SK-N-SH treated with all-trans-retinoic acid at 6 μM for 48 hours (cell line): ENCODE data around the gene SCCPDH.
A peak's percentile ranks its signal among the peaks of the same experiment; 100 is the strongest.

Experiments
- ATAC-seq: fragments of 200-7000 bp; cut with Tn5 transposase; 3 replicates; pipeline ENCODE4 v1.9.1; 2020; ENCODE audit warnings: mild to moderate bottlenecking, moderate library complexity
- ARNTL ChIP-seq: fragments of 450-650 bp; formaldehyde crosslinking; IDR thresholded peaks from 2 replicates; pipeline ENCODE4 v1.5.0; 2020; ENCODE audit warnings: low read depth, mild to moderate bottlenecking, moderate library complexity, borderline replicate concordance
- BACH2 ChIP-seq: fragments of 250-450 bp; sonication (Bioruptor Pico); IDR thresholded peaks from 2 replicates; pipeline ENCODE4 v1.9.0; 2021; ENCODE audit warnings: mild to moderate bottlenecking, borderline replicate concordance
- CSDC2 ChIP-seq: fragments of 250-450 bp; sonication (Bioruptor Pico); IDR thresholded peaks from 2 replicates; pipeline ENCODE4 v1.5.0; 2020; ENCODE audit warnings: mild to moderate bottlenecking, moderate library complexity
- ESRRG ChIP-seq: fragments of 250-450 bp; sonication (Bioruptor Pico); IDR thresholded peaks from 2 replicates; pipeline ENCODE4 v1.6.1; 2021; ENCODE audit warnings: mild to moderate bottlenecking
- GLIS3 ChIP-seq: fragments of 250-450 bp; sonication (Bioruptor Pico); IDR thresholded peaks from 2 replicates; pipeline ENCODE4 v1.5.0; 2020; ENCODE audit warnings: mild to moderate bottlenecking, moderate library complexity
- ISL1 ChIP-seq: fragments of 250-450 bp; sonication (Bioruptor Pico); IDR thresholded peaks from 2 replicates; pipeline ENCODE4 v2.1.2; 2022; ENCODE audit warnings: mild to moderate bottlenecking, moderate library complexity
- OSR1 ChIP-seq: fragments of 250-450 bp; sonication (Bioruptor Pico); IDR thresholded peaks from 2 replicates; pipeline ENCODE4 v1.8.0; 2022; ENCODE audit warnings: moderate library complexity, mild to moderate bottlenecking, inconsistent platforms
- PPARA ChIP-seq: fragments of 250-450 bp; sonication (Bioruptor Pico); IDR thresholded peaks from 2 replicates; pipeline ENCODE4 v1.5.0; 2020; ENCODE audit warnings: mild to moderate bottlenecking, borderline replicate concordance
- RARB ChIP-seq: fragments of 250-450 bp; sonication (Bioruptor Pico); IDR thresholded peaks from 2 replicates; pipeline ENCODE4 v1.8.0; 2021; ENCODE audit warnings: mild to moderate bottlenecking, moderate library complexity
- TCF4 ChIP-seq: fragments of 250-450 bp; sonication (Bioruptor Pico); IDR thresholded peaks from 2 replicates; pipeline ENCODE4 v1.8.0; 2021; ENCODE audit warnings: mild to moderate bottlenecking, moderate library complexity, borderline replicate concordance
- TOX ChIP-seq: fragments of 250-450 bp; sonication (Bioruptor Pico); IDR thresholded peaks from 2 replicates; pipeline ENCODE4 v1.8.0; 2021; ENCODE audit warnings: mild to moderate bottlenecking, moderate library complexity, borderline replicate concordance
- ZC3H10 ChIP-seq: fragments of 250-450 bp; sonication (Bioruptor Pico); IDR thresholded peaks from 2 replicates; pipeline ENCODE4 v1.5.1; 2021; ENCODE audit warnings: mild to moderate bottlenecking, moderate library complexity
- ZFP3 ChIP-seq: fragments of 250-450 bp; sonication (Bioruptor Pico); IDR thresholded peaks from 2 replicates; pipeline ENCODE4 v1.5.0; 2020; ENCODE audit warnings: mild to moderate bottlenecking, moderate library complexity
- ZFP30 ChIP-seq: fragments of 450-650 bp; formaldehyde crosslinking; IDR thresholded peaks from 2 replicates; pipeline ENCODE4 v1.5.0; 2022; ENCODE audit warnings: mild to moderate bottlenecking, moderate library complexity
- ZNF565 ChIP-seq: fragments of 450-650 bp; formaldehyde crosslinking; conservative IDR thresholded peaks from 2 replicates; pipeline ENCODE4 v1.5.0; 2020; ENCODE audit warnings: low read depth, mild to moderate bottlenecking, moderate library complexity
- ZNF70 ChIP-seq: fragments of 450-650 bp; formaldehyde crosslinking; IDR thresholded peaks from 2 replicates; pipeline ENCODE4 v1.5.0; 2020; ENCODE audit warnings: mild to moderate bottlenecking, moderate library complexity
- ZNF8 ChIP-seq: fragments of 450-650 bp; formaldehyde crosslinking; IDR thresholded peaks from 2 replicates; pipeline ENCODE4 v1.5.0; 2020; ENCODE audit warnings: mild to moderate bottlenecking, moderate library complexity
- TF ChIP-seq, protein P1 (sequence below): fragments of 250-450 bp; sonication (Bioruptor Pico); IDR thresholded peaks from 2 replicates; pipeline ENCODE4 v1.5.0; 2020; ENCODE audit warnings: mild to moderate bottlenecking, moderate library complexity
- TF ChIP-seq, protein P2 (sequence below): fragments of 250-450 bp; sonication (Bioruptor Pico); IDR thresholded peaks from 2 replicates; pipeline ENCODE4 v1.8.0; 2020; ENCODE audit warnings: mild to moderate bottlenecking, moderate library complexity, borderline replicate concordance
- TF ChIP-seq, protein P3 (sequence below): fragments of 250-450 bp; sonication (Bioruptor Pico); IDR thresholded peaks from 2 replicates; pipeline ENCODE4 v1.8.0; 2021; ENCODE audit warnings: low read depth, mild to moderate bottlenecking, moderate library complexity, borderline replicate concordance
- TF ChIP-seq, protein P4 (sequence below): fragments of 250-450 bp; sonication (Bioruptor Pico); IDR thresholded peaks from 2 replicates; pipeline ENCODE4 v1.5.1; 2021; ENCODE audit warnings: mild to moderate bottlenecking, moderate library complexity

Gene SCCPDH

DNA sequence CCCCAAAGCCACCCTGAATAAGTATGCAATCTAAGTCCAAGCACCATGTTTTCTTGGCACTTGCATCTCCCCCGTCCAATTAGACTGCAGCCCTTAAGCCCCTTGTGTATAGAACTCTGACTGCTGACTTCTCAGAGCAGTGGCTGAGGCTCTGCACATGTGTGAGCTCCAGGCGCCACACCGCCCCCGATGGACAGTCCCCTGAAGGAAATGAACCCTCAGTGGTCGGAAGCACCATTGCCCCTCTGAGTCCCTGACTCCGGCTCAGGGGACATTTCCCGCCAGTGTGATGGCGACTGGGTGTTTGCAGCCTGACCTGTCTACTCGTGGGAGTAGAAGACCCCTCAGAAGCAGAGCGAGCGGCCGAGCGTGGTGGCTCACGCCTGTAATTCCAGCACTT lies 37.2 kb upstream of the SCCPDH start:
- no peak for ATAC-seq
- TF ChIP-seq RARB (CRISPR knock-in tag), result no peak
- TF ChIP-seq CSDC2 (CRISPR knock-in tag), result no peak
- no peak for TF ChIP-seq BACH2 (CRISPR knock-in tag)
- TF ChIP-seq, protein P1, sequence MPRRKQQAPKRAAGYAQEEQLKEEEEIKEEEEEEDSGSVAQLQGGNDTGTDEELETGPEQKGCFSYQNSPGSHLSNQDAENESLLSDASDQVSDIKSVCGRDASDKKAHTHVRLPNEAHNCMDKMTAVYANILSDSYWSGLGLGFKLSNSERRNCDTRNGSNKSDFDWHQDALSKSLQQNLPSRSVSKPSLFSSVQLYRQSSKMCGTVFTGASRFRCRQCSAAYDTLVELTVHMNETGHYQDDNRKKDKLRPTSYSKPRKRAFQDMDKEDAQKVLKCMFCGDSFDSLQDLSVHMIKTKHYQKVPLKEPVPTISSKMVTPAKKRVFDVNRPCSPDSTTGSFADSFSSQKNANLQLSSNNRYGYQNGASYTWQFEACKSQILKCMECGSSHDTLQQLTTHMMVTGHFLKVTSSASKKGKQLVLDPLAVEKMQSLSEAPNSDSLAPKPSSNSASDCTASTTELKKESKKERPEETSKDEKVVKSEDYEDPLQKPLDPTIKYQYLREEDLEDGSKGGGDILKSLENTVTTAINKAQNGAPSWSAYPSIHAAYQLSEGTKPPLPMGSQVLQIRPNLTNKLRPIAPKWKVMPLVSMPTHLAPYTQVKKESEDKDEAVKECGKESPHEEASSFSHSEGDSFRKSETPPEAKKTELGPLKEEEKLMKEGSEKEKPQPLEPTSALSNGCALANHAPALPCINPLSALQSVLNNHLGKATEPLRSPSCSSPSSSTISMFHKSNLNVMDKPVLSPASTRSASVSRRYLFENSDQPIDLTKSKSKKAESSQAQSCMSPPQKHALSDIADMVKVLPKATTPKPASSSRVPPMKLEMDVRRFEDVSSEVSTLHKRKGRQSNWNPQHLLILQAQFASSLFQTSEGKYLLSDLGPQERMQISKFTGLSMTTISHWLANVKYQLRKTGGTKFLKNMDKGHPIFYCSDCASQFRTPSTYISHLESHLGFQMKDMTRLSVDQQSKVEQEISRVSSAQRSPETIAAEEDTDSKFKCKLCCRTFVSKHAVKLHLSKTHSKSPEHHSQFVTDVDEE (CRISPR knock-in tag), result no peak
- no peak for TF ChIP-seq TCF4
- TF ChIP-seq, protein P2, sequence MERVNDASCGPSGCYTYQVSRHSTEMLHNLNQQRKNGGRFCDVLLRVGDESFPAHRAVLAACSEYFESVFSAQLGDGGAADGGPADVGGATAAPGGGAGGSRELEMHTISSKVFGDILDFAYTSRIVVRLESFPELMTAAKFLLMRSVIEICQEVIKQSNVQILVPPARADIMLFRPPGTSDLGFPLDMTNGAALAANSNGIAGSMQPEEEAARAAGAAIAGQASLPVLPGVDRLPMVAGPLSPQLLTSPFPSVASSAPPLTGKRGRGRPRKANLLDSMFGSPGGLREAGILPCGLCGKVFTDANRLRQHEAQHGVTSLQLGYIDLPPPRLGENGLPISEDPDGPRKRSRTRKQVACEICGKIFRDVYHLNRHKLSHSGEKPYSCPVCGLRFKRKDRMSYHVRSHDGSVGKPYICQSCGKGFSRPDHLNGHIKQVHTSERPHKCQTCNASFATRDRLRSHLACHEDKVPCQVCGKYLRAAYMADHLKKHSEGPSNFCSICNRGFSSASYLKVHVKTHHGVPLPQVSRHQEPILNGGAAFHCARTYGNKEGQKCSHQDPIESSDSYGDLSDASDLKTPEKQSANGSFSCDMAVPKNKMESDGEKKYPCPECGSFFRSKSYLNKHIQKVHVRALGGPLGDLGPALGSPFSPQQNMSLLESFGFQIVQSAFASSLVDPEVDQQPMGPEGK (CRISPR knock-in tag), result no peak
- no peak for TF ChIP-seq ZNF565 (CRISPR knock-in tag)
- no peak for TF ChIP-seq ZC3H10 (CRISPR knock-in tag)
- TF ChIP-seq GLIS3 (CRISPR knock-in tag), result no peak
- TF ChIP-seq ISL1 (CRISPR knock-in tag), result no peak
- TF ChIP-seq ZNF8 (CRISPR knock-in tag), result no peak
- no peak for TF ChIP-seq TOX (CRISPR knock-in tag)
- no peak for TF ChIP-seq PPARA
- TF ChIP-seq ZNF70 (CRISPR knock-in tag), result no peak
- TF ChIP-seq ZFP3 (CRISPR knock-in tag), result no peak
- TF ChIP-seq ARNTL (CRISPR knock-in tag), result no peak
- TF ChIP-seq, protein P3, sequence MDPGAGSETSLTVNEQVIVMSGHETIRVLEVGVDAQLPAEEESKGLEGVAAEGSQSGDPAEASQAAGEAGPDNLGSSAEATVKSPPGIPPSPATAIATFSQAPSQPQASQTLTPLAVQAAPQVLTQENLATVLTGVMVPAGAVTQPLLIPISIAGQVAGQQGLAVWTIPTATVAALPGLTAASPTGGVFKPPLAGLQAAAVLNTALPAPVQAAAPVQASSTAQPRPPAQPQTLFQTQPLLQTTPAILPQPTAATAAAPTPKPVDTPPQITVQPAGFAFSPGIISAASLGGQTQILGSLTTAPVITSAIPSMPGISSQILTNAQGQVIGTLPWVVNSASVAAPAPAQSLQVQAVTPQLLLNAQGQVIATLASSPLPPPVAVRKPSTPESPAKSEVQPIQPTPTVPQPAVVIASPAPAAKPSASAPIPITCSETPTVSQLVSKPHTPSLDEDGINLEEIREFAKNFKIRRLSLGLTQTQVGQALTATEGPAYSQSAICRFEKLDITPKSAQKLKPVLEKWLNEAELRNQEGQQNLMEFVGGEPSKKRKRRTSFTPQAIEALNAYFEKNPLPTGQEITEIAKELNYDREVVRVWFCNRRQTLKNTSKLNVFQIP (CRISPR knock-in tag), result no peak
- TF ChIP-seq ESRRG (CRISPR knock-in tag), result no peak
- TF ChIP-seq ZFP30 (CRISPR knock-in tag), result no peak
- TF ChIP-seq, protein P4, sequence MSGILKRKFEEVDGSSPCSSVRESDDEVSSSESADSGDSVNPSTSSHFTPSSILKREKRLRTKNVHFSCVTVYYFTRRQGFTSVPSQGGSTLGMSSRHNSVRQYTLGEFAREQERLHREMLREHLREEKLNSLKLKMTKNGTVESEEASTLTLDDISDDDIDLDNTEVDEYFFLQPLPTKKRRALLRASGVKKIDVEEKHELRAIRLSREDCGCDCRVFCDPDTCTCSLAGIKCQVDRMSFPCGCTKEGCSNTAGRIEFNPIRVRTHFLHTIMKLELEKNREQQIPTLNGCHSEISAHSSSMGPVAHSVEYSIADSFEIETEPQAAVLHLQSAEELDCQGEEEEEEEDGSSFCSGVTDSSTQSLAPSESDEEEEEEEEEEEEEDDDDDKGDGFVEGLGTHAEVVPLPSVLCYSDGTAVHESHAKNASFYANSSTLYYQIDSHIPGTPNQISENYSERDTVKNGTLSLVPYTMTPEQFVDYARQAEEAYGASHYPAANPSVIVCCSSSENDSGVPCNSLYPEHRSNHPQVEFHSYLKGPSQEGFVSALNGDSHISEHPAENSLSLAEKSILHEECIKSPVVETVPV, result no peak

DNA sequence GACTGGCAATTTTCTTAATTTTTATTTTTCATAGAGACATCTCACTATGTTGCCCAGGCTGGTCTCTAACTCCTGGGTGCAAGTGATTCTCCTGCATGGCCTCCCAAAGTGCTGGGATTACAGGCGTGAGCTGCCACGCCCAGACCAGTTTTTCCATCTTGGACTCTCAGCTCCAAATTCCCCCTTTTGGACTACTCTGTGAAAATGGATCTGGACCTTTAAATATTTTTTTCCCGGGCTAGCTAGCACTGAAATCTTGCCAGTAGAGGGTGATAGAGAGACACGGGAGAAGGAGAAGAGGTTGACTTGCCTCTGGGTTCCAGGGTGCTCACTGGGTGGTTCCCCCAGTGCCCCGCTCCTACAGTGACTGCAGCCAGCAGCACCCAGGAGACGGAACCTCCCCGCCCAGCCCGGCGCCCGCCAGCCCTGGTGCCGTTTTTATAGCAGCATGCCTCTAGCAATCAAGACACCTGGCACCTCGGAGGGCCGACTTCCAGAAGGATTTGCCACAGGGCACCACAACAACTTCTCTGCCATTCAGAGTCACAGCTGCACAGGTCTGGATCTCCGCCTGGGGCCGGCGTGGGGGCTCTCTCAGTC lies 34.7 kb upstream of the SCCPDH start:
- TF ChIP-seq ZNF565 (CRISPR knock-in tag), result no peak
- TF ChIP-seq ZFP3 (CRISPR knock-in tag), result no peak
- ATAC-seq, result peak; percentile 98

DNA sequence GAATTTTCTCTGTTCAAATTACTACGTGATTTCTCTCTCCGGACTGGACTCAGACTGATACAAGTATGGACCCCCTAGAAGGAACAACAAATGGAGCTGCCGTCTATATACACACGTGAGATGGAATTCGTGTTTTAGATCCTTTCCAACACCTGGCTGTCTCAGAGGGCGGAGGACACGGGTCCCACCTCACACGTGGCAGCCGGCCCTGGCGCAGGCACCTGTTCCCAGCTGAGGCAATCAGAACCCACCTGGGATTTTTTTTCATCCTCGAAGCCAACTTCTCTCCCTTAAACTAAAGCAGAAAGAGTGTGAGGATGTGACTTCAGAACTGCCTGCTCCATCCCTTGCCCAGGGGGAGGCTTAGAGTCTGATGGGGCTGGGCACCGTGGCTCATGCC lies 34.1 kb upstream of the SCCPDH start:
- no peak for TF ChIP-seq ESRRG (CRISPR knock-in tag)
- TF ChIP-seq TOX (CRISPR knock-in tag), result no peak
- TF ChIP-seq TCF4, result no peak
- TF ChIP-seq, protein P2 (CRISPR knock-in tag), result no peak
- TF ChIP-seq PPARA, result no peak
- no peak for TF ChIP-seq OSR1 (CRISPR knock-in tag)
- TF ChIP-seq ZNF8 (CRISPR knock-in tag), result no peak
- no peak for TF ChIP-seq ZNF565 (CRISPR knock-in tag)
- no peak for TF ChIP-seq ISL1 (CRISPR knock-in tag)
- ATAC-seq, result no peak; the same call in 2 of the 3 replicates
